Astrocyte of the cerebellum (primary cell): Measurements from ENCODE around the gene EYA2.
A peak's percentile ranks its signal among the peaks of the same experiment; 100 is the strongest.

ENCODE experiments used
- DNase-seq: peaks from one replicate; pipeline ENCODE4 v3.0.0-alpha.2; 2011; ENCODE audit warnings: low read depth
- H3K4me3 ChIP-seq: 2 replicates; pipeline ENCODE4 v1.5.1; 2011; ENCODE audit warnings: mild to moderate bottlenecking, low read depth, low read length, moderate library complexity
- in situ Hi-C: cut with HindIII; loops from 2 replicates; pipeline ENCODE4 v1.10.0; 2017; ENCODE audit warnings: low sequenced_read_pairs
- TF ChIP-seq, protein P1 (sequence below): IDR thresholded peaks from 2 replicates; pipeline ENCODE4 v1.5.1; 2012; ENCODE audit warnings: low read length, low read depth, moderate library complexity, mild to moderate bottlenecking; ENCODE audit errors: missing control alignments

The EYA2 gene

DNA sequence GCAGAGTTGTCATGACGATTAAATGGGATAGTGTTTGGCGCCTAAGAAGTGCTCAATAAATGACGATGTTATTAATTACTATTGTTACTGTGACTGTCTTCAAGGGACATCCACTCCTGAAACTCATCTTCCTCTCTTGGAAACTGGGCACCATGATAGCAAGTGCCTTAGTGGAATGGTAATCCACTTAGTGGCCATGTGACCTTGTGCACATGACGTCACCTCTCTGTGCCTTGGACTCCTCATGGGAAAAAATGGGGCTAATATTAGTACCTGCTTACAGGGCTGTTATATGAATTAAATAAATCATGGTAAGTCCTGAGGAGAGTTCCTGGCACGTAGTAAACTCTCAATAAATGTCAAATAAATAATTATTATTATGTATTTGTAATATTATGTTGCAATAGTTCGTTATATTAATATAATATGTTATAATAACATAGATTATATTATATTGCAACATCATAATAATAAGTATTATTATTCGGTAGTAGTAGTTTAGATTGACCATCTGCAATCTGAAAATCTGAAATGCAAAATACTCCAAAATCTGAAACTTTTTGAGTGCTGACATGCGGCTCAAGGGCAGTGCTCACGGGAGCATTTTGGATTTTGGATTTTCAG, 40.9 kb downstream of the EYA2 start:
- TF ChIP-seq, protein P1, sequence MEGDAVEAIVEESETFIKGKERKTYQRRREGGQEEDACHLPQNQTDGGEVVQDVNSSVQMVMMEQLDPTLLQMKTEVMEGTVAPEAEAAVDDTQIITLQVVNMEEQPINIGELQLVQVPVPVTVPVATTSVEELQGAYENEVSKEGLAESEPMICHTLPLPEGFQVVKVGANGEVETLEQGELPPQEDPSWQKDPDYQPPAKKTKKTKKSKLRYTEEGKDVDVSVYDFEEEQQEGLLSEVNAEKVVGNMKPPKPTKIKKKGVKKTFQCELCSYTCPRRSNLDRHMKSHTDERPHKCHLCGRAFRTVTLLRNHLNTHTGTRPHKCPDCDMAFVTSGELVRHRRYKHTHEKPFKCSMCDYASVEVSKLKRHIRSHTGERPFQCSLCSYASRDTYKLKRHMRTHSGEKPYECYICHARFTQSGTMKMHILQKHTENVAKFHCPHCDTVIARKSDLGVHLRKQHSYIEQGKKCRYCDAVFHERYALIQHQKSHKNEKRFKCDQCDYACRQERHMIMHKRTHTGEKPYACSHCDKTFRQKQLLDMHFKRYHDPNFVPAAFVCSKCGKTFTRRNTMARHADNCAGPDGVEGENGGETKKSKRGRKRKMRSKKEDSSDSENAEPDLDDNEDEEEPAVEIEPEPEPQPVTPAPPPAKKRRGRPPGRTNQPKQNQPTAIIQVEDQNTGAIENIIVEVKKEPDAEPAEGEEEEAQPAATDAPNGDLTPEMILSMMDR, result no peak
- H3K4me3 ChIP-seq, result no peak overlapping the region
- in situ Hi-C loops, result no loop called here
- DNase-seq, result no peak

DNA sequence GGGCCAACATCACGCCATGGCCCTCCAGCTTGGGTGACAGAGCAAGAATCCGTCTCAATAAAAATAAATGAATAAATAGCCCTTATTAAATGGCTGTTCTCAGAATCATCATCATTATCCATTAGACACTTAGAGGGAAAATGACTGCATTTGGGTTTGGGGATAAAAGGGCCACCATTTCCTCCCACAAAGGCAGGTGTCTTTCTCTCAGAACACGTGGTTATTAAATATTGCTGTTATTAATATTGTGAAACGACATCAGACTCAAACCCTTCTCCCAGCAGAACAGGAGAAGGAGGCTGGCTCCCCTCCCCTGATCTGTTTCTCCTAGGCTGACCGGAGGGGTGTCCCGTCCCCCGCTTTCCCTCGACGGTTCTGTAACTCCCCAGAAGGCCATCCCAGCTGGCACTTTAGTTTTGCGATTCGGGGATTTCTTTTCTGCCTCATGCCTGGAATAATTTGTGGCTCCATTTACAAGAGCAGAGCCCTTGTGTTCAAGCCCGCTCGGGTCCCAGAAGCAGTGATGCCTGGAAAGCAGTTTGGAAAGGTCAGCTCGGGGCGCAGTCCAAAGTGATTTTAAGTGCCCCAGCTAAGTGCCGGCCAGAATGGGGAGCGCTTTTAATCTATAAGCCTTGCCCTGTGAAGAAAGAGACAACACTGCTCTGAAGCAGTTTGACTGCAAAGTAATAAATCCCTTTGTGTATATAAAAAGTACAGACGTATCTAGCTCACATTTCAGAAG, 41.9 kb downstream of the EYA2 start:
- in situ Hi-C loops, result no loop called here
- DNase-seq, result no peak
- H3K4me3 ChIP-seq, result no peak overlapping the region
- TF ChIP-seq, protein P1, result no peak

DNA sequence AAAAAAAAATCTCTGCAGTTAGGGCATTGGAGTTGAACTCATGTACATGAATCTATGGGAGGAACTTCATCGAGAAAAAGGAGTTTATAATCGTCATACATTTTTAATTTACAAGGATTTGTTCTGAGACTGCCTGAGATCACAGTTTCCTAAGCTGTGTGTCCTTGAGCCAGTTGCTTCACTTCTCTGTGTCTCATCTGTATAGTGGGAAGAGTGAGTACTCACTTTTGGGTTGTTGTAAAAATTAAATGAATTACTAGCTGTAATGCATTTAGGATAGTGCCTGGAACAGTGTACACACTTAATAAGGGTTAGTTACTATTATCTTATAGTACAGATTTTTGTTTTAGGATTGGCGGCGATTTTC, 42.5 kb downstream of the EYA2 start:
- no peak overlapping the region for H3K4me3 ChIP-seq
- in situ Hi-C loops, result no loop called here
- TF ChIP-seq, protein P1, result no peak
- DNase-seq, result no peak

DNA sequence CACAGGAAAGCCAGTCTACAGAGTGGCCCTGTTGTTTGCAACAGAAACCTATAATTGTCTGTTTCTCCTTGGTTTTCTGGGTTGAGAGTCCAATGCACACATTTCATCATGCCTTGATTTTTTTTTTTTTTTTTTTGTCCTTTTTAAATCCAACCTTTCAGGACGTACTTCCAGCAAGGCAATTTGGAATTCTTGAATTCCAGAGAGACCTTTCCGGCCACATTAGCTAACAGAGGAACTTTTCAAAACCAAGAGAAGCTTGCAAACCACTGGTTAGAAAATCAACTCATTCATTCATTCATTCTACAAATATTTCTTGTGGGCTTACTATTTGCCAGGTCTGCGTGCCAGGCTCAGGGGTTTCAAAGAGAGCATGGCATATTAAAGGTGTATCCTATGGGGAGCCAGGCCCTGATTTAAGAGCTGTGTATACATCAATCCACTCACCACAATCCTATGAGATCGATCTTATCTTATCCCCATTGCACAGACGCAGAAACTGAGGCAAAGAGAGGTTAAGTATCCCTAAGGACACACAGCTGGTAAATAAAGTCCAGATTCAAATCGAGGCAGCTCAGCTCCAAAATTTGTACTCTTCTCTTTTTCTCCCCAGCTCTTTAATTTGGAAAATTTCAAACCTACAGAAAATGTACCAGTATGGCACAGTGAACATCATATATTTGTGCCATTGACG, 43.0 kb downstream of the EYA2 start:
- DNase-seq, result no peak
- H3K4me3 ChIP-seq, result no peak overlapping the region
- in situ Hi-C loops, result no loop called here
- TF ChIP-seq, protein P1, result no peak

DNA sequence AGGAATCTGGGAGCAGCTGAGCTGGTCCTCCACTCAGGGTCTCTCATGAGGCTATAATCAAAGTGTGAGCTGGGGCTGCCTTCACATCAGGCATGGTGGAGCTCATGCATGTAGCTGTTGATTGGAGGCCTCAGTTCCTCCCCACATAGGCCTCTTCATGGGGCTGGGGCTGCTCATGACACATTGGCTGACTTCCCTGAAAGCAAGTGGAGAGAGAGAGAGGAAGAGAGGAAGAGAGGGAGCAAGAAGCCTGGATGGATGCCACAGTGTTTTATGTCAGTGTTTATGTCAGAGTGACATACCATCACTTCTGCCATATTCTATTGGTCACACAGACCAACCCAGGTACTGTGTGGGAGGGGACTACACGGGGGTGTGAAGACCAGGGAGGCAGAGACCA, 43.8 kb downstream of the EYA2 start:
- no peak overlapping the region for H3K4me3 ChIP-seq
- no peak for DNase-seq
- in situ Hi-C loops, result no loop called here
- TF ChIP-seq, protein P1, result no peak

DNA sequence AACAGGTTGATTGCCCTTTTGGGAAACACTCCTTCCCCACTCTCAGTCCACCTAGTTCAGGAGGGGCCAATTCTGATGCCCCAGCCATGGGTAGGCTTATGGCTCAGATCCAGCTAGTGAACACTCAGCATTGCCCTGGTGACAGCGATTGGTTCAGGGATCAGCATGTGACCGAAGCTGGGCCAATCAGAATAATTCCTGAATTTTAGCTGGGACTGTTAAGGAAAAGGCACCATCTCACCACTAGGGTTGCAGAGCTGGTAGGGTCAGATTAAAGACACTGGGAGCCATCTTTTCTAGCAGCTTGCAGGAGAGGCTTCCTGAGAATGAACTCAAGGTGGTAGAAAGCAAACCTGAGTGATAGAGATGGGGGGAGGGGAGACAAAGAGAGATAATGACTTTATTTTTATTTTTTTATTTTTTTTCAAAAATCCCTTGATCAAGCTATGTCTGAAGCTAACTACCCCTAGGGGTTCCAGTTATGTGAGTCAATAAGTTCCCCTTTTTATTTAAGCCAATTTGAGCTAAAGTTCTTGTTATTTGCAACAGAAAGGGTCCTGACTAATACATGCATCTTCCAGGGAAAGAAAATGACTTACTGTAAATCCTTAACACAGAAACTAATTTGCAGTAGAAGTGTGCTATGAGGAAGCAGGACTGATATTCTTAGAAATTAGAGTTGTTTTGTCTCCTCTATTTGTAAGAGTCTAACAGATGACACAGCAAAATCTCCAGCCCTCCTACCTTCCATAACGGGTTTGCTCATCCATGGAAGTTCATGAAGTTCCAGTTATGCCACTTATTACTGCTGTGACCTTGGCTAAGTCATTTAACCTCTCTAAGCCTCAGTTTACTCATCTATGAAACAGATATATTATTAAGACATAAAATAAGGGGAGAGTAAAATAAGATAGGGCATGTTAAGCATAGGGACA, 44.7 kb downstream of the EYA2 start:
- no peak overlapping the region for H3K4me3 ChIP-seq
- no peak for DNase-seq
- TF ChIP-seq, protein P1, result peak; percentile 23
- in situ Hi-C loops, result no loop called here
